ENCODE measurements around the gene BLOC1S3. TPM values are rescaled to one million over a fixed set of nuclear protein-coding genes. Genes with fewer than 3 reads are reported as not detected.

BLOC1S3 gene
- total and polyA plus RNA-seq, 2 of the 4 experiments (the other 2 are of a cell fraction), result 1.1 to 4.9 TPM

DNA sequence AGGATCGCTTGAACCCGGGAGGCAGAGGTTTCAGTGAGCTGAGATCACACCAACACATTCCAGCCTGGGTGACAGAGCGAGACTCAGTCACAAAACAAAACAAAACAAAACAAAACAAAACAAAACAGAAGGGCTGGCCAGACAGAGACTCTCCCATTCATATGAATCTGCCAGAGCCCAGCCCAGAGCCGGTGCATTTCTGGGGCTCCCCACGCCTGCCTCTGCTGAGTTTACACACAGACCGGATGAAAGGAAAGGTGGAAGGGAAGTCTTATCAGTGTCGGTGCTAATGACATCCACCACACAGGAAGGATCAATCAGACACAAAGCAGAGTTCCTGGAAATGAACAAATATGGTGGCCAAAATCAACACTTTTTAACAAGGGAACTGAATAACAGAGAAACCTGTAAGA, 7.4 kb upstream of the BLOC1S3 start:
- in situ Hi-C loops (cut with MboI; ENCODE audit: low sequenced_read_pairs), result no loop called here
- ATAC-seq (ENCODE audit: low read depth), result no peak
- peaks cover 2% of the 10 kb centered on the region; the same call in 1 of the 2 replicates for H3K27me3 ChIP-seq (ENCODE audit: control insufficient read depth, insufficient read depth, low read length)
- ChIA-PET CTCF (interaction anchor here (0.9 to 1.4 kb wide), 2 partner anchors 33 to 168 kb away, joined by 3 read pairs; no protein-coding TSS in a partner anchor), POLR2A (ENCODE audit: unreplicated experiment) (no interaction called here)
- no peak overlapping the region for H3K56ac ChIP-seq (ENCODE audit: extremely low read depth, insufficient read depth, low read length)
- no peak overlapping the region for H2BK120ac ChIP-seq (ENCODE audit: low read depth, low read length)
- H2AK5ac ChIP-seq (ENCODE audit: low read depth, low read length), result no peak overlapping the region
- TF ChIP-seq, protein P1, sequence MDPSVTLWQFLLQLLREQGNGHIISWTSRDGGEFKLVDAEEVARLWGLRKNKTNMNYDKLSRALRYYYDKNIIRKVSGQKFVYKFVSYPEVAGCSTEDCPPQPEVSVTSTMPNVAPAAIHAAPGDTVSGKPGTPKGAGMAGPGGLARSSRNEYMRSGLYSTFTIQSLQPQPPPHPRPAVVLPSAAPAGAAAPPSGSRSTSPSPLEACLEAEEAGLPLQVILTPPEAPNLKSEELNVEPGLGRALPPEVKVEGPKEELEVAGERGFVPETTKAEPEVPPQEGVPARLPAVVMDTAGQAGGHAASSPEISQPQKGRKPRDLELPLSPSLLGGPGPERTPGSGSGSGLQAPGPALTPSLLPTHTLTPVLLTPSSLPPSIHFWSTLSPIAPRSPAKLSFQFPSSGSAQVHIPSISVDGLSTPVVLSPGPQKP (IDR thresholded peaks at IDR 0.05; ENCODE audit: borderline replicate concordance, low read depth, low read length), result no peak
- TF ChIP-seq CEBPB (IDR thresholded peaks at IDR 0.05; ENCODE audit: low read depth, low read length), result no peak
- no peak for TF ChIP-seq CHD1 (IDR thresholded peaks at IDR 0.05; ENCODE audit: low read depth, low read length)
- no peak for TF ChIP-seq BHLHE40 (IDR thresholded peaks at IDR 0.05; ENCODE audit: low read depth, low read length)
- no peak for TF ChIP-seq FOS (IDR thresholded peaks at IDR 0.05; ENCODE audit: low read depth, low read length)
- TF ChIP-seq, protein P2, sequence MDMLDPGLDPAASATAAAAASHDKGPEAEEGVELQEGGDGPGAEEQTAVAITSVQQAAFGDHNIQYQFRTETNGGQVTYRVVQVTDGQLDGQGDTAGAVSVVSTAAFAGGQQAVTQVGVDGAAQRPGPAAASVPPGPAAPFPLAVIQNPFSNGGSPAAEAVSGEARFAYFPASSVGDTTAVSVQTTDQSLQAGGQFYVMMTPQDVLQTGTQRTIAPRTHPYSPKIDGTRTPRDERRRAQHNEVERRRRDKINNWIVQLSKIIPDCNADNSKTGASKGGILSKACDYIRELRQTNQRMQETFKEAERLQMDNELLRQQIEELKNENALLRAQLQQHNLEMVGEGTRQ (IDR thresholded peaks at IDR 0.05; ENCODE audit: low read depth, low read length), result no peak
- TF ChIP-seq CTCF (conservative IDR thresholded peaks at IDR 0.05; ENCODE audit: low read depth, low read length), result no peak
- TF ChIP-seq RAD21 (IDR thresholded peaks at IDR 0.05; ENCODE audit: low read length), result no peak
- TF ChIP-seq MAZ (IDR thresholded peaks at IDR 0.05; ENCODE audit: borderline replicate concordance, low read depth, low read length), result no peak
- no peak overlapping the region for H3K14ac ChIP-seq (replicated peaks; ENCODE audit: low read depth, low read length)
- H3K9me1 ChIP-seq (ENCODE audit: insufficient read depth, low read length), result no peaks in the 10 kb centered on the region
- H3K4me2 ChIP-seq (ENCODE audit: low read depth, low read length), result no peak overlapping the region
- H3K27ac ChIP-seq (ENCODE audit: insufficient read depth, low read length), result no peak overlapping the region
- no peak overlapping the region for H4K8ac ChIP-seq (ENCODE audit: low read depth in 2 of 2, low read length in 2 of 2)
- no peak overlapping the region for H3K23ac ChIP-seq (ENCODE audit: low read depth, low read length)
- no peak overlapping the region for H2BK5ac ChIP-seq (ENCODE audit: low read depth, low read length, poor library complexity, severe bottlenecking)
- WGBS, 2 experiments (ENCODE audit: extremely low coverage in 2 of 2, insufficient read length in 1 of 2), result no CpG with 5 or more reads among the region's 7 CpGs
- H3K9ac ChIP-seq (ENCODE audit: low read depth, low read length), result no peak overlapping the region
- dilution Hi-C loops (cut with HindIII; ENCODE audit: low sequenced_read_pairs, unreplicated experiment), result no loop called here
- H2BK15ac ChIP-seq (ENCODE audit: low read depth, low read length), result no peak overlapping the region
- no peak overlapping the region for H3K18ac ChIP-seq (ENCODE audit: low read depth, low read length)
- DNase-seq, result no peak
- H3K79me1 ChIP-seq (ENCODE audit: low read depth in 1 of 2, low read length in 2 of 2), result no peaks in the 10 kb centered on the region
- H4K20me1 ChIP-seq (ENCODE audit: insufficient read depth, low read length), result no peaks in the 10 kb centered on the region
- no peak overlapping the region for H3K4ac ChIP-seq (ENCODE audit: low read depth, low read length)
- intact Hi-C loops (cut with micrococcal nuclease), result no loop called here
- no peak overlapping the region for H4K91ac ChIP-seq (ENCODE audit: insufficient read depth, low read depth, low read length)
- H2AK9ac ChIP-seq (replicated peaks; ENCODE audit: low read depth, low read length, poor library complexity), result no peak overlapping the region
- H3K4me1 ChIP-seq (ENCODE audit: control insufficient read depth, insufficient read depth, low read length), result peaks cover 2% of the 10 kb centered on the region
- H3K9me3 ChIP-seq (ENCODE audit: control insufficient read depth, insufficient read depth, low read length), result no peaks in the 10 kb centered on the region
- H4K5ac ChIP-seq (ENCODE audit: low read depth, low read length), result no peak overlapping the region
- BruUV-seq (replicated peaks), result no TSS peak
- no peaks in the 10 kb centered on the region for H3K36me3 ChIP-seq (ENCODE audit: control insufficient read depth, insufficient read depth, low read length)
- H3K4me3 ChIP-seq (ENCODE audit: insufficient read depth, low read depth, low read length), result no peak overlapping the region
- H2AFZ ChIP-seq (replicated peaks; ENCODE audit: low read length, poor library complexity), result no peak overlapping the region
- H2BK20ac ChIP-seq (ENCODE audit: low read depth, low read length), result no peak overlapping the region
